Neural cell (in vitro differentiated cells): ENCODE results near the gene USH1C. TPM values are rescaled to one million over a fixed set of nuclear protein-coding genes. Genes with fewer than 3 reads are reported as not detected.

Experiments
- H2AFZ ChIP-seq: fragments of 200-600, 300-800 bp; sonication (generic), shearing (Covaris generic); 2 replicates; pipeline ENCODE4 v1.6.0; 2014; ENCODE audit warnings: low read depth, mild to moderate bottlenecking, antibody characterized with exemption, low read length, moderate library complexity
- H3F3A ChIP-seq: fragments of 200-600 bp; shearing (Covaris generic); 2 replicates; pipeline ENCODE4 v1.6.1; 2016; ENCODE audit warnings: mild to moderate bottlenecking, moderate library complexity, mixed read lengths, antibody characterized with exemption, low read length; ENCODE audit not compliant: insufficient read depth, poor library complexity, severe bottlenecking
- H3K27ac ChIP-seq: fragments of 200-600, 300-800 bp; sonication (generic), shearing (Covaris generic); 2 replicates; pipeline ENCODE4 v1.5.1; 2014; ENCODE audit warnings: mild to moderate bottlenecking, low read length, moderate library complexity
- H3K27me3 ChIP-seq: fragments of 300-800, 200-600 bp; sonication (generic), shearing (Covaris generic); 2 replicates; pipeline ENCODE4 v1.6.0; 2014; ENCODE audit warnings: mild to moderate bottlenecking, low read depth, low read length, moderate library complexity; ENCODE audit not compliant: insufficient read depth
- H3K36me3 ChIP-seq: fragments of 300-800, 200-600 bp; sonication (generic), shearing (Covaris generic); 2 replicates; pipeline ENCODE4 v1.5.1; 2014; ENCODE audit warnings: mild to moderate bottlenecking, antibody characterized with exemption, low read length, moderate library complexity; ENCODE audit not compliant: insufficient read depth
- H3K4me2 ChIP-seq: fragments of 300-800, 200-600 bp; sonication (generic), shearing (Covaris generic); 2 replicates; pipeline ENCODE4 v1.6.0; 2014; ENCODE audit warnings: mild to moderate bottlenecking, low read length
- H3K4me3 ChIP-seq: fragments of 300-800, 200-600 bp; sonication (generic), shearing (Covaris generic); 2 replicates; pipeline ENCODE4 v1.5.1; 2014; ENCODE audit warnings: mild to moderate bottlenecking, low read length, moderate library complexity
- H3K79me2 ChIP-seq: fragments of 200-600 bp; shearing (Covaris generic); replicated peaks from 2 replicates; pipeline ENCODE4 v1.6.0; 2014; ENCODE audit warnings: mild to moderate bottlenecking, low read length, moderate library complexity; ENCODE audit not compliant: insufficient read depth
- H3K9ac ChIP-seq: fragments of 300-800, 200-600 bp; sonication (generic), shearing (Covaris generic); 2 replicates; pipeline ENCODE4 v1.6.1; 2016; ENCODE audit warnings: mild to moderate bottlenecking, low read length, mixed read lengths
- H3K9me2 ChIP-seq: fragments of 200-600 bp; shearing (Covaris generic); 2 replicates; pipeline ENCODE4 v1.6.1; 2016; ENCODE audit warnings: mild to moderate bottlenecking, low read length, mixed read lengths; ENCODE audit not compliant: insufficient read depth
- H3K9me3 ChIP-seq: fragments of 200-600, 300-800 bp; sonication (generic), shearing (Covaris generic); 2 replicates; pipeline ENCODE4 v1.6.1; 2016; ENCODE audit warnings: mild to moderate bottlenecking, mixed run types, low read length, moderate library complexity, mixed read lengths
- H4K20me1 ChIP-seq: fragments of 200-600 bp; shearing (Covaris generic); 2 replicates; pipeline ENCODE4 v1.6.1; 2016; ENCODE audit warnings: mild to moderate bottlenecking, mixed run types; ENCODE audit not compliant: insufficient read depth
- EP300 ChIP-seq: fragments of 450-650 bp; conservative IDR thresholded peaks from 2 replicates; pipeline ENCODE4 v1.6.1; 2014; ENCODE audit warnings: antibody characterized with exemption, mild to moderate bottlenecking, moderate library complexity; ENCODE audit not compliant: poor library complexity, severe bottlenecking
- EZH2 ChIP-seq: fragments of 200-600, 300-800 bp; shearing (Covaris generic), sonication (generic); IDR thresholded peaks from 2 replicates; pipeline ENCODE4 v1.6.1; 2014; ENCODE audit warnings: antibody characterized with exemption, low read length, borderline replicate concordance, mild to moderate bottlenecking; ENCODE audit not compliant: insufficient read depth, poor library complexity, severe bottlenecking
- MXI1 ChIP-seq: fragments of 450-650 bp; conservative IDR thresholded peaks from 2 replicates; pipeline ENCODE4 v1.6.1; 2014; ENCODE audit warnings: antibody characterized with exemption, mild to moderate bottlenecking; ENCODE audit not compliant: poor library complexity, severe bottlenecking
- POLR2AphosphoS5 ChIP-seq: IDR thresholded peaks from 2 replicates; pipeline ENCODE4 v1.6.1; 2012
- RAD21 ChIP-seq: fragments of 450-650 bp; conservative IDR thresholded peaks from 2 replicates; pipeline ENCODE4 v1.6.1; 2014; ENCODE audit warnings: antibody characterized with exemption, mild to moderate bottlenecking, moderate library complexity
- SMC3 ChIP-seq: fragments of 450-650 bp; conservative IDR thresholded peaks from 2 replicates; pipeline ENCODE4 v1.6.1; 2014; ENCODE audit warnings: antibody characterized with exemption, mild to moderate bottlenecking, moderate library complexity; ENCODE audit not compliant: poor library complexity
- TAF1 ChIP-seq: IDR thresholded peaks from 2 replicates; pipeline ENCODE4 v1.6.1; 2012; ENCODE audit warnings: low read depth
- polyA plus RNA-seq: library from polyadenylated mRNA; depleted of rRNA; stranded (reverse); fragments of >200 nt; gene quantifications from 2 replicates; pipeline ENCODE4 v1.2.3, GENCODE V29; 2014
- TF ChIP-seq, protein P1 (sequence below): fragments of 450-650 bp; IDR thresholded peaks from 2 replicates; pipeline ENCODE4 v1.5.1; 2014; ENCODE audit warnings: antibody characterized with exemption, mild to moderate bottlenecking, moderate library complexity; ENCODE audit not compliant: poor library complexity, severe bottlenecking
- TF ChIP-seq, protein P2 (sequence below): IDR thresholded peaks from 2 replicates; pipeline ENCODE4 v1.6.1; 2012; ENCODE audit warnings: borderline replicate concordance

Gene USH1C
- polyA plus RNA-seq, 1 donor from 2014 or later = 0.67 TPM

DNA sequence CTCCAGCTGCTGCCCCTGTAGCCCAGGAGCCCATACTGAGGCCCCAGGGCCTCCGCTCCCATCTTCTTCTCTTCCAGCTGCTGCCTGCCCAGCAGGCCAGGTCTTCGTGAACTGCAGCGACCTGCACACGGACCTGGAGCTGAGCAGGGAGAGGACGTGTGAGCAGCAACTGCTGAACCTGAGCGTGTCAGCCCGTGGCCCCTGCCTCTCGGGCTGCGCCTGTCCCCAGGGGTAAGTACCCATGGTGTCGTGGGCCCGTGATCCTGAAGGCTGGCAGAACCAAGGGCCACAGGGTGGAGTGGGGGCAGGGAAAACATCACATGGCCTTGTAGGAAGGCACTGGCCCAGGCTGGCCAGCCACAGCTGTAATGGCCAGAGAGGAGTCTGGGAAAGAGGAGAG is 34.1 kb upstream of the USH1C start:
- H3K27ac ChIP-seq = no peak overlapping the region
- H3K4me2 ChIP-seq = no peak overlapping the region
- H3K9me2 ChIP-seq = no peaks in the 10 kb centered on the region
- no peaks in the 10 kb centered on the region for H3K27me3 ChIP-seq
- no peaks in the 10 kb centered on the region for H3K79me2 ChIP-seq
- no peaks in the 10 kb centered on the region for H3K36me3 ChIP-seq
- no peak overlapping the region for H3K9ac ChIP-seq
- no peaks in the 10 kb centered on the region for H3F3A ChIP-seq
- no peaks in the 10 kb centered on the region for H4K20me1 ChIP-seq
- no peaks in the 10 kb centered on the region for H3K9me3 ChIP-seq
- TF ChIP-seq EP300 = no peak
- TF ChIP-seq SMC3 = no peak
- TF ChIP-seq MXI1 = no peak
- TF ChIP-seq EZH2 = no peak
- TF ChIP-seq POLR2AphosphoS5 = no peak
- TF ChIP-seq TAF1 = no peak
- TF ChIP-seq, protein P1, sequence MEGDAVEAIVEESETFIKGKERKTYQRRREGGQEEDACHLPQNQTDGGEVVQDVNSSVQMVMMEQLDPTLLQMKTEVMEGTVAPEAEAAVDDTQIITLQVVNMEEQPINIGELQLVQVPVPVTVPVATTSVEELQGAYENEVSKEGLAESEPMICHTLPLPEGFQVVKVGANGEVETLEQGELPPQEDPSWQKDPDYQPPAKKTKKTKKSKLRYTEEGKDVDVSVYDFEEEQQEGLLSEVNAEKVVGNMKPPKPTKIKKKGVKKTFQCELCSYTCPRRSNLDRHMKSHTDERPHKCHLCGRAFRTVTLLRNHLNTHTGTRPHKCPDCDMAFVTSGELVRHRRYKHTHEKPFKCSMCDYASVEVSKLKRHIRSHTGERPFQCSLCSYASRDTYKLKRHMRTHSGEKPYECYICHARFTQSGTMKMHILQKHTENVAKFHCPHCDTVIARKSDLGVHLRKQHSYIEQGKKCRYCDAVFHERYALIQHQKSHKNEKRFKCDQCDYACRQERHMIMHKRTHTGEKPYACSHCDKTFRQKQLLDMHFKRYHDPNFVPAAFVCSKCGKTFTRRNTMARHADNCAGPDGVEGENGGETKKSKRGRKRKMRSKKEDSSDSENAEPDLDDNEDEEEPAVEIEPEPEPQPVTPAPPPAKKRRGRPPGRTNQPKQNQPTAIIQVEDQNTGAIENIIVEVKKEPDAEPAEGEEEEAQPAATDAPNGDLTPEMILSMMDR = no peak
- TF ChIP-seq, protein P2, sequence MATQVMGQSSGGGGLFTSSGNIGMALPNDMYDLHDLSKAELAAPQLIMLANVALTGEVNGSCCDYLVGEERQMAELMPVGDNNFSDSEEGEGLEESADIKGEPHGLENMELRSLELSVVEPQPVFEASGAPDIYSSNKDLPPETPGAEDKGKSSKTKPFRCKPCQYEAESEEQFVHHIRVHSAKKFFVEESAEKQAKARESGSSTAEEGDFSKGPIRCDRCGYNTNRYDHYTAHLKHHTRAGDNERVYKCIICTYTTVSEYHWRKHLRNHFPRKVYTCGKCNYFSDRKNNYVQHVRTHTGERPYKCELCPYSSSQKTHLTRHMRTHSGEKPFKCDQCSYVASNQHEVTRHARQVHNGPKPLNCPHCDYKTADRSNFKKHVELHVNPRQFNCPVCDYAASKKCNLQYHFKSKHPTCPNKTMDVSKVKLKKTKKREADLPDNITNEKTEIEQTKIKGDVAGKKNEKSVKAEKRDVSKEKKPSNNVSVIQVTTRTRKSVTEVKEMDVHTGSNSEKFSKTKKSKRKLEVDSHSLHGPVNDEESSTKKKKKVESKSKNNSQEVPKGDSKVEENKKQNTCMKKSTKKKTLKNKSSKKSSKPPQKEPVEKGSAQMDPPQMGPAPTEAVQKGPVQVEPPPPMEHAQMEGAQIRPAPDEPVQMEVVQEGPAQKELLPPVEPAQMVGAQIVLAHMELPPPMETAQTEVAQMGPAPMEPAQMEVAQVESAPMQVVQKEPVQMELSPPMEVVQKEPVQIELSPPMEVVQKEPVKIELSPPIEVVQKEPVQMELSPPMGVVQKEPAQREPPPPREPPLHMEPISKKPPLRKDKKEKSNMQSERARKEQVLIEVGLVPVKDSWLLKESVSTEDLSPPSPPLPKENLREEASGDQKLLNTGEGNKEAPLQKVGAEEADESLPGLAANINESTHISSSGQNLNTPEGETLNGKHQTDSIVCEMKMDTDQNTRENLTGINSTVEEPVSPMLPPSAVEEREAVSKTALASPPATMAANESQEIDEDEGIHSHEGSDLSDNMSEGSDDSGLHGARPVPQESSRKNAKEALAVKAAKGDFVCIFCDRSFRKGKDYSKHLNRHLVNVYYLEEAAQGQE = no peak
- no peak for TF ChIP-seq RAD21
- H3K4me3 ChIP-seq = no peak overlapping the region
- H2AFZ ChIP-seq = no peak overlapping the region

DNA sequence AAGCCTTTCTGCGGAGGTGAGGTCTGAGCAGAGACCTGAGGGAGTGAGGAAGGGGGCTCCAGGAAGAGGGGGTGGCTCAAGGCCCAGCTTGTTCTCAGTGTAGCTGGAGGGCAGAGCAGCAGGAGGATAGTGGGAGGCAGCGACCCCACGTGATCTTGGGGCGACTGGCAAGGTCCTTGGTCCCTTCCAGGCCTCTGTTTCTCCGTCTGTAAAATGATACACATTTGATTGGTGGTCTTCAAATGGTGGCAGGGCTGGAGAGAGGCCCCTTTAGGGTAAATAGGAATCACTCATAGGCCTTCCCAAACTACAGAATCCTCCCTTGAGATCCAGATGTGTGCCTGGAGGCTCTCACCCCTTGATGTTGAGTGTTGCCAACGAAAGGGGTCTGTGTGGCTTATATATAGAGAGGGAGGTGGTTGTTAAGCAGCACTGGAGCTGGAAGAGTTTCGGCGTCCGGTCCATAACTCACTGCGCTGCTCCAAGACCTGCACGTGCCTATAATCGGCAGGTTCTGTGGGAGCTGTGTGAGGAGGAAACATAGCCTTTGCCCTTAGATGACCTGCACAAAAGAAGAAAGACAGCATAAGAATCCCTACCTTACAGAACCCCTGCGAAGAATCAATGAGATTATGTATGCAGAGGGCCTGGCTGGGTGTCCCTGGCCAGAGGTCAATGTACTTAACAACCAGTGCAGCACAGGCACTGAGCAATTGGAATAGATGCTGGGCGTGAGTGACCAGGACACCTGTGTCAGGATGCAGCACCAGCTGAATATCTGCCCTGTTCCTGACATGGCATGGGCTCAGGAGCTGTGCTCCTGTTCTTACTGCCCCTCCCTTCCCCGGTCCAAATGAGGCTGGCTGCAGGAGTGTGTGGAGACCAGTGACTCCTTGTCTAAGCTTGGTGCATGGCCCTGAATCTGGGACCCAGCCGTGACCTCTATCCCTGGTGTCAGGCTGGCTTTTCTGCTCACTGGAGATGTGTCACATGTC is 31.5 kb upstream of the USH1C start:
- no peak overlapping the region for H3K9ac ChIP-seq
- H3K79me2 ChIP-seq = no peaks in the 10 kb centered on the region
- H3K9me3 ChIP-seq = no peaks in the 10 kb centered on the region
- H3K27ac ChIP-seq = no peak overlapping the region
- no peaks in the 10 kb centered on the region for H4K20me1 ChIP-seq
- no peak overlapping the region for H3K4me2 ChIP-seq
- H3K4me3 ChIP-seq = no peak overlapping the region
- TF ChIP-seq, protein P1 = no peak
- TF ChIP-seq RAD21 (no peak), EP300 (no peak), SMC3 (no peak), POLR2AphosphoS5 (no peak), EZH2 (no peak), TAF1 (no peak), MXI1 (no peak)
- TF ChIP-seq, protein P2 = no peak
- H2AFZ ChIP-seq = no peak overlapping the region
- no peaks in the 10 kb centered on the region for H3K36me3 ChIP-seq
- no peaks in the 10 kb centered on the region for H3K9me2 ChIP-seq
- H3F3A ChIP-seq = no peaks in the 10 kb centered on the region
- H3K27me3 ChIP-seq = no peaks in the 10 kb centered on the region
